H1 (cell line): Measurements from ENCODE around the gene SPTBN5. TPM values are rescaled to one million over a fixed set of nuclear protein-coding genes. Genes with fewer than 3 reads are reported as not detected.

ENCODE experiments used
- CTCF ChIA-PET: fragments of 300-600 bp; sonication (Branson Sonifier 250); formaldehyde crosslinking; loops from one replicate; lab custom pipeline; 2021; ENCODE audit not compliant: partially characterized antibody; lab: Charles Lee
- POLR2A ChIA-PET: fragments of 300-600 bp; sonication (Branson Sonifier 250); formaldehyde crosslinking; loops from one replicate; lab custom pipeline; 2021; ENCODE audit warnings: inconsistent platforms; ENCODE audit not compliant: partially characterized antibody; lab: Charles Lee
- DNase-seq, 2 experiments: peaks; one replicate each; pipeline versions ENCODE4 v3.0.0 to v3.0.0-alpha.2; 2010 to 2022; ENCODE audit warnings: low spot score in 2 of 2, low read depth in 1 of 2, mixed read lengths in 1 of 2
- FAIRE-seq: peaks from 2 replicates; lab custom pipeline; 2011; peaks lifted over from hg19 to GRCh38; lab: Jason Lieb, UNC
- H2AFZ ChIP-seq: 2 replicates; pipeline ENCODE4 v1.8.1; 2012; ENCODE audit warnings: low read length, inconsistent platforms
- H2AK5ac ChIP-seq: 2 replicates; pipeline ENCODE4 v1.6.1; 2013; ENCODE audit warnings: low read depth, low read length
- H2BK120ac ChIP-seq: replicated peaks from 2 replicates; pipeline ENCODE3; 2013; ENCODE audit warnings: low read depth, low read length, inconsistent platforms
- H2BK12ac ChIP-seq: 2 replicates; pipeline ENCODE4 v1.6.1; 2013; ENCODE audit warnings: low read depth, low read length
- H2BK15ac ChIP-seq: 2 replicates; pipeline ENCODE4 v1.6.1; 2013; ENCODE audit warnings: low read length
- H2BK20ac ChIP-seq: 2 replicates; pipeline ENCODE4 v1.6.1; 2013; ENCODE audit warnings: low read length
- H2BK5ac ChIP-seq: 2 replicates; pipeline ENCODE4 v1.6.1; 2013; ENCODE audit warnings: low read depth, low read length
- H3K14ac ChIP-seq: 2 replicates; pipeline ENCODE4 v1.6.1; 2013; ENCODE audit warnings: inconsistent platforms; ENCODE audit not compliant: insufficient read length
- H3K18ac ChIP-seq: 2 replicates; pipeline ENCODE4 v1.6.1; 2013; ENCODE audit warnings: low read length; ENCODE audit errors: extremely low read depth
- H3K23ac ChIP-seq: 2 replicates; pipeline ENCODE4 v1.6.1; 2013; ENCODE audit warnings: inconsistent platforms; ENCODE audit not compliant: insufficient read length
- H3K23me2 ChIP-seq: 2 replicates; pipeline ENCODE4 v1.6.1; 2013; ENCODE audit warnings: low read depth, low read length
- H3K27ac ChIP-seq: 2 replicates; pipeline ENCODE4 v1.6.1; 2011; ENCODE audit warnings: low read depth, low read length, inconsistent platforms
- H3K27me3 ChIP-seq, 4 experiments: replicated peaks in 1 of 4; 1 replicate in 1 of 4; 2 replicates in 3 of 4; pipeline versions ENCODE4 v1.6.1 to v1.8.1; 2011 to 2013; ENCODE audit warnings: low read length in 3 of 4, mild to moderate bottlenecking in 3 of 4, inconsistent platforms in 2 of 4, mixed read lengths in 2 of 4, moderate library complexity in 1 of 4; ENCODE audit not compliant: control insufficient read depth in 3 of 4, insufficient read depth in 3 of 4; ENCODE audit errors: extremely low read depth in 1 of 4
- H3K36me3 ChIP-seq, 4 experiments: 2 replicates each; pipeline versions ENCODE4 v1.6.1 to v1.8.1; 2011 to 2013; ENCODE audit warnings: mild to moderate bottlenecking in 4 of 4, low read length in 3 of 4, moderate library complexity in 2 of 4, control low read depth in 1 of 4, inconsistent platforms in 1 of 4; ENCODE audit not compliant: insufficient read depth in 4 of 4, control insufficient read depth in 2 of 4
- H3K4ac ChIP-seq: replicated peaks from 2 replicates; pipeline ENCODE3; 2013; ENCODE audit warnings: low read length, low read depth, mixed read lengths, inconsistent platforms; ENCODE audit not compliant: insufficient read length
- H3K4me1 ChIP-seq, 4 experiments: replicated peaks in 1 of 4; 1 replicate in 1 of 4; 2 replicates in 3 of 4; pipeline versions ENCODE4 v1.6.1 to v1.8.1; 2011 to 2013; ENCODE audit warnings: low read length in 3 of 4, inconsistent platforms in 2 of 4, mixed read lengths in 1 of 4; ENCODE audit not compliant: insufficient read depth in 4 of 4, control insufficient read depth in 3 of 4
- H3K4me2 ChIP-seq, 2 experiments: 2 replicates each; pipeline versions ENCODE4 v1.6.1 to v1.8.1; 2011 to 2013; ENCODE audit warnings: low read depth in 2 of 2, low read length in 2 of 2, control low read depth in 1 of 2, inconsistent platforms in 1 of 2, mild to moderate bottlenecking in 1 of 2; ENCODE audit not compliant: insufficient read depth in 1 of 2
- H3K4me3 ChIP-seq, 4 experiments: fragments of 200-600, 300-600 bp in 1 of 4; sonication (generic), shearing (Covaris generic), sonication (Bioruptor Twin) in 1 of 4; 2 replicates each; pipeline versions ENCODE4 v1.5.1 to v1.8.1; 2011 to 2016; ENCODE audit warnings: low read length in 4 of 4, low read depth in 3 of 4, control low read depth in 2 of 4, inconsistent platforms in 2 of 4, mild to moderate bottlenecking in 2 of 4, mixed read lengths in 1 of 4, moderate library complexity in 1 of 4; ENCODE audit not compliant: insufficient read depth in 2 of 4; ENCODE audit errors: extremely low read depth in 1 of 4
- H3K56ac ChIP-seq: replicated peaks from 2 replicates; pipeline ENCODE3; 2013; ENCODE audit warnings: low read depth, mild to moderate bottlenecking, mixed read lengths, low read length, inconsistent platforms; ENCODE audit not compliant: insufficient read length
- H3K79me1 ChIP-seq: 2 replicates; pipeline ENCODE4 v1.6.1; 2013; ENCODE audit warnings: low read depth, low read length, control low read depth
- H3K79me2 ChIP-seq, 2 experiments: 2 replicates each; pipeline versions ENCODE4 v1.6.1 to v1.8.1; 2012 to 2013; ENCODE audit warnings: low read length in 2 of 2, mild to moderate bottlenecking in 2 of 2, inconsistent platforms in 1 of 2; ENCODE audit not compliant: insufficient read depth in 2 of 2, control insufficient read depth in 1 of 2
- H3K9ac ChIP-seq, 4 experiments: replicated peaks in 1 of 4; 1 replicate in 1 of 4; 2 replicates in 3 of 4; pipeline versions ENCODE4 v1.6.1 to v1.8.1; 2011 to 2013; ENCODE audit warnings: low read depth in 3 of 4, low read length in 3 of 4, control low read depth in 2 of 4, mild to moderate bottlenecking in 2 of 4, moderate library complexity in 2 of 4, inconsistent platforms in 1 of 4; ENCODE audit errors: extremely low read depth in 1 of 4
- H3K9me3 ChIP-seq, 2 experiments: 2 replicates each; pipeline versions ENCODE4 v1.6.1 to v1.8.1; 2012 to 2013; ENCODE audit warnings: mild to moderate bottlenecking in 2 of 2, moderate library complexity in 2 of 2, control low read depth in 1 of 2, inconsistent platforms in 1 of 2, low read depth in 1 of 2, low read length in 1 of 2, mixed read lengths in 1 of 2; ENCODE audit not compliant: insufficient read depth in 2 of 2
- H4K20me1 ChIP-seq, 2 experiments: replicated peaks in 1 of 2; 2 replicates each; pipeline versions ENCODE3 to v1.8.1; 2011 to 2013; ENCODE audit warnings: inconsistent platforms in 2 of 2, low read length in 2 of 2, mild to moderate bottlenecking in 1 of 2; ENCODE audit not compliant: insufficient read depth in 2 of 2, control insufficient read depth in 1 of 2
- H4K5ac ChIP-seq: 2 replicates; pipeline ENCODE4 v1.6.1; 2013; ENCODE audit warnings: low read length, low read depth, mixed read lengths, inconsistent platforms; ENCODE audit not compliant: insufficient read length
- H4K8ac ChIP-seq: 2 replicates; pipeline ENCODE4 v1.8.0; 2013; ENCODE audit warnings: mild to moderate bottlenecking, moderate library complexity, low read length, inconsistent platforms; ENCODE audit not compliant: insufficient read depth; ENCODE audit errors: extremely low read depth
- H4K91ac ChIP-seq: replicated peaks from 2 replicates; pipeline ENCODE3; 2013; ENCODE audit warnings: low read length, mixed read lengths, inconsistent platforms; ENCODE audit not compliant: insufficient read length
- SP1 ChIP-seq: IDR thresholded peaks from 2 replicates; pipeline ENCODE4 v1.6.1; 2011; ENCODE audit warnings: low read depth, low read length
- WGBS, 2 experiments: shearing (Covaris generic) in 1 of 2; methylation state at CpG; one replicate each; pipeline versions ENCODE4 v1.1.6 to v1.1.7; 2013 to 2015; ENCODE audit warnings: low lambda C conversion rate in 2 of 2, mixed read lengths in 2 of 2, inconsistent platforms in 1 of 2, low coverage in 1 of 2, missing lambda C conversion rate in 1 of 2; ENCODE audit not compliant: insufficient replicate concordance in 2 of 2, insufficient coverage in 1 of 2, insufficient read length in 1 of 2; ENCODE audit errors: extremely low coverage in 1 of 2, missing lambda C conversion rate in 1 of 2; 5-methylcytosine and 5-hydroxymethylcytosine counted together
- polyA plus RNA-seq, 7 experiments: library from polyadenylated mRNA; depleted of rRNA in 3 of 7; stranded (reverse) in 5 of 7; unstranded in 2 of 7; fragments of >200 nt in 5 of 7; fragments of 200-250 nt in 2 of 7; gene quantifications; 1 replicate in 5 of 7; 2 replicates in 1 of 7; 4 replicates in 1 of 7; pipeline versions ENCODE4 v1.2.1 to v1.2.3, GENCODE V29; 2011 to 2013; ENCODE audit warnings: missing spikeins in 2 of 7, mixed read lengths in 2 of 7
- total RNA-seq: library from RNA; stranded (reverse); fragmentation: NEBNext Ultra II Directional; extraction: Animal tissue kit (Norgen Biotek cat#: 25700); gene quantifications from 2 replicates; pipeline ENCODE4 v1.2.1, GENCODE V29; 2021

Gene SPTBN5
- total and polyA plus RNA-seq, 2 of the 8 experiments (the other 6 are each of a cell fraction or from before 2014, with no cell fraction given), result 0.32 to 0.84 TPM

- Histone ChIP-seq H3K4ac (no peak overlapping the region), H3K4me3 (no peak overlapping the region), H3K27me3 (no peaks in the 10 kb centered on the region), H3K18ac (no peak overlapping the region), H3K4me2 (no peak overlapping the region), H2AK5ac (no peak overlapping the region), H2BK120ac (no peak overlapping the region), H2BK20ac (no peak overlapping the region), H3K23me2 (no peaks in the 10 kb centered on the region), H4K91ac (no peak overlapping the region), H3K79me2 (no peaks in the 10 kb centered on the region), H2BK15ac (no peak overlapping the region; the same call in 1 of the 2 replicates), H3K4me1 (peaks cover 4 to 9% (median 8%) of the 10 kb centered on the region in 4 experiments), H3K27ac (no peak overlapping the region), H3K23ac (no peak overlapping the region), H2BK5ac (peak overlapping the region; percentile 63; the same call in 1 of the 2 replicates), H4K20me1 (peaks cover 2 to 10% of the 10 kb centered on the region in 2 experiments), H3K9me3 (no peaks in the 10 kb centered on the region), H4K8ac (peak overlapping the region; percentile 31; the same call in 1 of the 2 replicates), H3K79me1 (peaks cover 9% of the 10 kb centered on the region), H2BK12ac (peak overlapping the region; percentile 71; the same call in 1 of the 2 replicates), H3K9ac (no peak overlapping the region), H4K5ac (no peak overlapping the region), H3K14ac (no peak overlapping the region), H2AFZ (no peak overlapping the region), H3K36me3 (no peaks in the 10 kb centered on the region), H3K56ac (no peak overlapping the region)
- ChIA-PET CTCF (interaction anchor here (0.7 to 1.2 kb wide), 5 partner anchors 10 to 160 kb away, joined by 3 to 5 read pairs (median 3); no protein-coding TSS in a partner anchor), POLR2A (no interaction called here)
- no peak for DNase-seq
- TF ChIP-seq SP1, result no peak
- FAIRE-seq, result no peak
- WGBS, 2 experiments, result 90% methylated on average over 16 of the region's 16 CpGs; no CpG with 5 or more reads in 1 of the 2 experiments
These were observed 38.8 kb upstream of the SPTBN5 start for GRCh38 chr15:41932511-41933289.
